Measurements from ENCODE around the gene PEX5L. TPM values are rescaled to one million over a fixed set of nuclear protein-coding genes. Genes with fewer than 3 reads are reported as not detected.

The PEX5L gene
- total RNA-seq, 1 experiment from 2014 or later: 1.5 TPM

DNA sequence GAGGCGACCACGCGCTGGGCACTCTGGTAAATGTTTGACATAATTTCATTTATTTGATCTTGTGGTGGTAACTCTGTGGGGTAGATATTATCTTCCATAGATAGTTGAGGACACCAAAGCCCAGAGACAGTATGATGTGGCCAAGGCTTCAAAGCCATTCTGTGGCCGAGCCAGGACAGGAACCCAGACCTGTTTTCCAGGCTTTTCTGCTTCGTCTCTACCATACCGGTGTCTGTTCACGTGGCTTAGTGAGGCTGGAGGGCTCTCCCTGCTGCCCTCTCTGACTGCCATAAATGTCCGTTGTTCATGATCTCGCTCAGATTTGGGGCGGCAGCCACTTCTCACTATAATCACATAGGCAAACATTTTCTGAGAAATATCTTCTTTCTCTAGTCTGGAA, 134.7 kb downstream of the PEX5L start:
- DNase-seq (ENCODE audit: low read depth): no peak

- DNase-seq (ENCODE audit: low read depth): peak; percentile 83
Observed at GRCh38 chr3:179898024-179898423, 138.7 kb downstream of the PEX5L start.

DNA sequence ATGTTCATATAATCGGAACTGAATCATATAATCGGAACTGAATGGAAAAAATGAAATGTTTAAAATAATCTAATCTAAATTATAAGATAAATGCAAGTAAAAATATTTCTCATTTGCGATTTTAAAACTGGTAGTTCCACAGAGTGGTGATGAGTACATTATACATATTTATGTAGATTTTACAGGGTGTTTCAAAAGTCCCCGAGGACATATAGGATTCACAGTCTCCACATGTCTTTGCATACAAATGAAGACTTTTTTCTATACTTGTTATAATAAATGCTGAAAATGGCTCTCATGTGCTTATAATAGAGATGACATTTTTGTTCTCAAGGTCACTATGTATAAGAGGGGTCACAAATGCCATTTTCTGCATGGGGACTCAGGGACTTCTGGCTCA, 139.5 kb downstream of the PEX5L start:
- no peak for DNase-seq (ENCODE audit: low read depth)

DNA sequence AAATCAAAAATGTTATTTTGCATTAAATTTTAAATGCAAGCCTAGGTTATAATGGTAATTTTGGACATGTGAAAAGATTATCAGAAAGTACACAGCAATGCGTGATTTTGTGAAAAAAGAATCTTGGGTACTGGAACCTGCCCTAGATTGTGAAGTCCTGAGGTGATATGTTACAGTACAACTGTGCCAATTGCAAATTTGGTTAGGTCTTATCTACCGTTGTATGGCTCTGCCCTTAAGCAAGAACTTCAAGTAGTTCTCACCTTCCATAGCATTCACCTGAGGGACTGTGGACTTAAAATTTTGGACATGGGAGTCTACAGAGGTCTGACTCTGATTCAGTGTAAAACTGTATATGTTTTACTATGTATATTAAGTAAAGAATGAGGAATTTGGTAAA, 140.2 kb downstream of the PEX5L start:
- no peak for DNase-seq (ENCODE audit: low read depth)

DNA sequence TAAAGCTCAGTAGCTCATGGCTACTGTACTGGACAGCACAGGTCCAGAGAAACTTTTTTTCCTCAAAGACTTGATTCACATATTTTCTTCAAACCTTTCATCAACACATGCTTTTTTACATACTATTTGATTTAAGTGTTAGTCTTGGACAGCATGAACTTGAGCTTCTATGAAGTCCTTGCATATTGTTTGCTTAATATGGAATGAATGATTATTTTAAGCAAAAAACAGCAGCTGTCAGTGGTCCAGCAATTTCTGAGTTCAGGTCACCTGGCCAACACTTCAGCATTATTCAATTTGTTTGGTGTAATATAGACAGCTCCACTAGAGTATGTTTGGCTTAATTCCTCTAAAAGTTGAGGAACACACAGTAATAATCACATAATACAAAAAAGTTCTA, 141.4 kb downstream of the PEX5L start:
- no peak for DNase-seq (ENCODE audit: low read depth)

DNA sequence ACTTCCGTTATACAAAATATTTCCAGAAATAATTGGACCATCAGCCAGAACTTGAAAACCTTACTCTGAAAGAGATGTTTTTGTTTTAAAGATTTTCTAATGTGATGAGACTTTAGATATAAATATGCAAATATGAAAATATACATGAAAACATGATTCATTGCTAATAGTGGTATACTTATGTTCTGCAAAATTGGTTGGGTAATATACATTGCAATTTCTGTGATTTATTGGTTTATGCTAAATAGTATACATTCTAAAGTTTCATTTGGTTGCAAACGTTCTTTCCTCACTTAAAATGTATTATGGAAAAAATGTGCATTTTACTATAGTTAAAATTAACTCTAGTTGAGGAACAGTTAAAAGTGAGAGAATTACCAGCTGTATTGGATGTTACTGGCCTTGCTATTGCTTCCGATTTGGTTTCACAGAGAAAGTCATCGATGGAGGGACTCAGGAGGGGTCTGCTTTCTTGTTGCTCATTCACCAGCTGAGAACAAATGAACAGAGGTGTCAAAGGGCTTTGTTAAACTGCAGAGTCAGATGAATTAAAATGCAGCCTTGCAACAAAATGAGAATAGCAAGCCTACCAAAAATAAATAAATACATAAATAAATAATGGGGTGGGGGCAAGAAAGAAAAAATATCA, 149.3 kb downstream of the PEX5L start:
- DNase-seq (ENCODE audit: low read depth): no peak

DNA sequence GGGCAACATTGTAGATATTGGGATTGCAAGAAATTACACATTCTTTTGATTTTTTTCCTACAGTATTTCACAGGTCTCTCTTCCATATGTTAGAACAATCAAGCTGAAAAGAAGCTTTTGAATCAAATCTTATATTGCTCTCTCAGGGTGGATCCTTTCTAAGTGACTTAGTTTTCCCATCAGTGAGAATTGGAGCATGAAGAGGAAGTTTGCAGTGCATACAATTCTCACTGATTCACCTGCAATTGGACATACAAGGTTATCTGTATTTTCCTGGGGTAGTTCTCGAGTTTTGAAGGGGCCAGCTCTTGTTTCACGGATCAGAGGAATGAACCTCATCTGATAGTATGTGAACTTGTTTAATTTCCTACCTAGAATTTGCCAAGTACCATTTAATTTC, 150.8 kb downstream of the PEX5L start:
- DNase-seq (ENCODE audit: low read depth): no peak

DNA sequence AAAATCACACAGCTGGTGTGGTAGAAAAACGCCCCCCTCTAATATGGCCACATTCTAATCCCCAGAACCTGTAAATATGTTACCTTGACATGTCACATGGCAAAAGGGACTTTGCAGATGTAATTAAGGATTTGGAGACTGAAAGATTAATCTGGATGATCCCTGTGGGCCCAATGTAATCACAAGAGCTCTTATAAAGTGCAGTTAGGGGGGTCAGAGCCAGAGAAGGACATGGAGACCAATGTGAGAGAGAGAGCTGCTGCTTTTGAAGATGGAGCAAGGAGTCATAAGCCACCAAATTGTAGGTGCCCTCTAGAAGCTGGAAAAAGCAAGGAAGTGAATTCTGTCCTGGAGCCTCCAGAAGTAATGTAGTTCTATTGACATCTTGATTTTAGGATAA, 152.6 kb downstream of the PEX5L start:
- DNase-seq (ENCODE audit: low read depth): no peak

GRCh38 chr3:179882292-179882691, 154.4 kb downstream of the PEX5L start:
- DNase-seq (ENCODE audit: low read depth): no peak

DNA sequence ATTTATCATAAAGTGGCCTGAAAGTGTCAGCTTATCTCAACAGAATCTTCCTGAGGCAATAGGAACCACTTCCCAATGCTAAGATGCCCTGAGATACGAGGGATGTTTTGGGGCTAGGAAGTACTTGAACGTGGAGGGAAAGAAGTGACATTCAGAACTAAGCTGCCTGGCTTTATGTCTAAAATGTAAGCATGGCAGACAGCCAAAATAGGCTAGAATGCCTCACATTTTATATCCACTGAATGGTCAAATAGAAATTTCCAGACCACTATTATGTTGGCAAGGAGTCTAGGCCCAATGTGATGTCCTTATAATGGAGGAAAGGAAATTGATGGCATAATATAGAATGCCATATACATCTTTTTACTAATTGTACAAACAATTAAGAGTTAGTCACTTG, 154.9 kb downstream of the PEX5L start:
- DNase-seq (ENCODE audit: low read depth): no peak

DNA sequence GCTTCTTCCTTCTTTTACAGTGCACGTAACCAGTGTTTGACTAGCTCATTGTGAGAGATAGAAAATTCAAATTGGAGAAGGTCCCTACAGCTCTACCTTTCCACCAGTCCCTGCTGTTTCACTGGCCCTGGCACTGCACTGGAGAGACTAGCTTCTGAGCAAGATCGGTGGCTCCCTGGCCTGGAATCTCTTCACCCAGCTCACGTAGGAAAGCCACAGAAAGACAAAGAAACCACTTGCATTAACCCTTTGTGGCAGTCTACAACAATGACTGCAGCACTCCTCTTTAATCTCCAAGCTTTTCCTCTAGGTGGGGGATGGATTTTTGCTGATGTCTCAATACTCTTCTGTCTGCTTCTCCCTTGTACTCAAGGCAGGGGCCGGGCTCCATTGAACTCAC, 155.9 kb downstream of the PEX5L start:
- no peak for DNase-seq (ENCODE audit: low read depth)

GRCh38 chr3:179876440-179876839, 160.3 kb downstream of the PEX5L start:
- no peak for DNase-seq (ENCODE audit: low read depth)

- no peak for DNase-seq (ENCODE audit: low read depth)
Observed at GRCh38 chr3:179872842-179873241, 163.9 kb downstream of the PEX5L start.

GRCh38 chr3:179871782-179872181, 165.0 kb downstream of the PEX5L start:
- peak; percentile 16 for DNase-seq (ENCODE audit: low read depth)

DNA sequence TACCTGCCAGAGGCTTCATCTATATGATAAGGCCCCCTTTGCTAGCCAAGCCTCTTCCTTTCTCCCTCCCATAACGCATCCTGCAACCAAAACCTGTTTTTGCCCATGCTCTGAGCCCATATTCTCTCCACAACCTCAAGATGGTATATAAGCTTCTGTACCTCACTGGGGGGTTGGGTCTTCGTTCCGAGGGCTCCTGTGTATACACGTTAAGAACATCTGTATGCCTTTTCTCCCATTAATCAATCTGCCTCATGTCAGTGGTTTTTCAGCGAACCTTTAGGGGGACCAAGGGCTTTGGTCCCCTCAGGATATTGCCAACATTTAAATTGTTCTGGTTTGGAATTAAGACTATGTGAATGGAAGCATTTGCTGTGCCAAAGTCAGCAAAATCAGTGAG, 168.0 kb downstream of the PEX5L start:
- DNase-seq (ENCODE audit: low read depth): no peak

DNA sequence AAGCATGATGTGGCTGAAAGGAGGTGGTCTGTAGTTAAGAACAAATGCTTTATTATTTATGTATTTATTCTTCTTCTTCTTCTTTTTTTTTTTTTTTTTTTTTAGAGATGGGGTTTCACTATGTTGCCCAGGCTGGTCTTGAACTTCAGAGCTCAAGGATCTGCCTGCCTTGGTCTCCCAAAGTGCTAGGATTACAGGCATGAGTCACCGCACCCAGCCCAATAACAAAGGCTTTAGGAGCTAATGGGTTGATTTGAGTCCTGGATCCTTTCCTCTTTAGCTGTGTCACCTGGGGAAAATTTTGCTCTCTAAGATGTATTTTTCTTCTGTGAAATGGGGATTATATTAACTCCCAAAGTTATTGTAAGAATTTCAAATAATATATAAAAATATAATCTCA, 168.8 kb downstream of the PEX5L start:
- DNase-seq (ENCODE audit: low read depth): no peak

- DNase-seq (ENCODE audit: low read depth): no peak
Observed at GRCh38 chr3:179865861-179866505, 170.8 kb downstream of the PEX5L start.

DNA sequence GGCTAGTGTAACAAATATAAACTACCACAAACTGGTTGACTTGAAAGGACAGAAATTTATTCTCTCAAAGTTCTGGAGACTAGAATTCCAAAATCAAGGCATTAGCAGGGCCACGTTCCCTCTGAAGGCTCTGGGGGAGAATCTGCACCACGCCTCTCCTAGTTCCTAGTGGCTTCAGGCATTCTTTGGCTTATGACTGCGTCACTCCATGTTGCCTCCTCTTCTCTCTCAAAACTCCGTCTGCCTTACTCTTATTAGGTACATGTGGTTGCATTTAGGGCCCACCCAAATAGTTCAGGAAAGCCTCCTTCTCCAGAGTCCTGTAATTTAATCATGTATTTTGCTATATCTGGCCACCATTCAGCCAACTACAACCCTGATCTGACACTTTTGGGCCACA, 174.8 kb downstream of the PEX5L start:
- no peak for DNase-seq (ENCODE audit: low read depth)

DNA sequence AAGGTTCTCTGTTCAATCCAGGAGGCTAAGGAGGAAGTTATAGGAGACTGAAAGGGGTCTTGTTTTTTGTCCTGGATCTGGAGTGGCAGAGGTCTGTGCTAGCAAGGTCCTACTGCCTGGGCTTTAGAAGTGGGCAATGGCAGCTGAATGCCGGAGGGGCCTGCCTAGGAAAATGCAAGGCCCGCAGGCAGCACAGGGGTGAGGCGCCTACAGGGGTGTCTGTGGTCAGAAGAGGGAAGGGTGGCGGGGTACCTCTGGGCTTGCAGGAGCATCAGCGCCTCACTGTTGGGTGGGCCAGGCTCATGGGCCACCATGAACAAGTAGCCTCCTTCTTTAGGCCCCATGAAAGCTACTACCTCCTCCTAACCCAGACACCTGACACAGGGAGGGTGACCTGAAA, 175.4 kb downstream of the PEX5L start:
- no peak for DNase-seq (ENCODE audit: low read depth)

- DNase-seq (ENCODE audit: low read depth): no peak
Observed at GRCh38 chr3:179860275-179861107, 176.2 kb downstream of the PEX5L start.

- DNase-seq (ENCODE audit: low read depth): peak; percentile 65
Observed at GRCh38 chr3:179853176-179853575, 183.6 kb downstream of the PEX5L start.

GRCh38 chr3:179852142-179852905, 184.4 kb downstream of the PEX5L start:
- DNase-seq (ENCODE audit: low read depth): peak; percentile 92

All from HT1080 (cell line).